HepG2 (cell line): Measurements from ENCODE around the gene ERBB3.

ENCODE experiments used
- CTCF ChIP-seq: sonication (generic); formaldehyde crosslinking; IDR thresholded peaks from 2 replicates; pipeline ENCODE4 v1.5.0; 2020; ENCODE audit warnings: mild to moderate bottlenecking, missing genetic modification reagents, moderate library complexity
- FOSL2 ChIP-seq: sonication (generic); formaldehyde crosslinking; IDR thresholded peaks from 2 replicates; pipeline ENCODE4 v1.4.0; 2020; ENCODE audit warnings: missing genetic modification reagents
- HDAC6 ChIP-seq: fragments of 200-600 bp; sonication (generic); IDR thresholded peaks from 2 replicates; pipeline ENCODE4 v1.7.0; 2017; ENCODE audit warnings: mild to moderate bottlenecking, antibody characterized with exemption, low read length, low read depth
- MAX ChIP-seq: IDR thresholded peaks from 2 replicates; pipeline ENCODE4 v1.6.1; 2012; ENCODE audit warnings: inconsistent platforms
- POLR2A ChIP-seq, 2 experiments: IDR thresholded peaks; 2 replicates each; pipeline ENCODE4 v1.6.1; 2011; ENCODE audit warnings: low read depth in 2 of 2, low read length in 2 of 2, mild to moderate bottlenecking in 1 of 2, moderate library complexity in 1 of 2; ENCODE audit not compliant: insufficient read depth in 1 of 2
- POLR2AphosphoS5 ChIP-seq: IDR thresholded peaks from 2 replicates; pipeline ENCODE4 v1.6.1; 2012; ENCODE audit warnings: low read depth, low read length
- RAD21 ChIP-seq: fragments of 450-650 bp; formaldehyde crosslinking; IDR thresholded peaks from 2 replicates; pipeline ENCODE4 v1.5.0; 2020; ENCODE audit warnings: mild to moderate bottlenecking
- RFX5 ChIP-seq: IDR thresholded peaks from 2 replicates; pipeline ENCODE4 v1.6.1; 2011; ENCODE audit warnings: low read depth, low read length, improper control_type of control experiment
- TBL1XR1 ChIP-seq: fragments of 150-350 bp; IDR thresholded peaks from 2 replicates; pipeline ENCODE4 v1.6.1; 2014; ENCODE audit warnings: borderline replicate concordance, low read length; ENCODE audit not compliant: partially characterized antibody
- THAP7 ChIP-seq: sonication (generic); formaldehyde crosslinking; IDR thresholded peaks from 2 replicates; pipeline ENCODE4 v1.8.1; 2023; ENCODE audit warnings: mild to moderate bottlenecking, missing genetic modification reagents
- USF2 ChIP-seq, 2 experiments: sonication (generic) in 1 of 2; formaldehyde crosslinking in 1 of 2; IDR thresholded peaks; 2 replicates each; pipeline versions ENCODE4 v1.5.1 to v1.6.1; 2011 to 2020; ENCODE audit warnings: borderline replicate concordance in 1 of 2, low read depth in 1 of 2, low read length in 1 of 2, mild to moderate bottlenecking in 1 of 2, missing genetic modification reagents in 1 of 2, moderate library complexity in 1 of 2
- ZNF670 ChIP-seq: sonication (generic); formaldehyde crosslinking; IDR thresholded peaks from 2 replicates; pipeline ENCODE4 v1.8.0; 2022; ENCODE audit warnings: mild to moderate bottlenecking, missing genetic modification reagents, borderline replicate concordance

GRCh38 chr12:56097738-56098137 is 17.8 kb downstream of the ERBB3 start:
- no peak for TF ChIP-seq RAD21 (CRISPR knock-in tag)
- TF ChIP-seq FOSL2 (CRISPR knock-in tag), result no peak
- no peak for TF ChIP-seq RFX5
- no peak for TF ChIP-seq THAP7 (CRISPR knock-in tag)
- TF ChIP-seq MAX, result no peak
- no peak for TF ChIP-seq ZNF670
- no peak for TF ChIP-seq POLR2AphosphoS5
- no peak for TF ChIP-seq TBL1XR1
- no peak for TF ChIP-seq USF2 (IDR thresholded peaks at IDR 0.05; ENCODE audit: low read depth, low read length)
- TF ChIP-seq USF2 (CRISPR knock-in tag; IDR thresholded peaks at IDR 0.05; ENCODE audit: borderline replicate concordance), result no peak
- TF ChIP-seq HDAC6, result no peak
- no peak for TF ChIP-seq POLR2A (IDR thresholded peaks at IDR 0.05; ENCODE audit: insufficient read depth in 1 of 2, low read depth in 2 of 2, low read length in 2 of 2)
- TF ChIP-seq CTCF (CRISPR knock-in tag), result no peak
